ENCODE measurements around the gene MYO10. TPM values are rescaled to one million over a fixed set of nuclear protein-coding genes. Genes with fewer than 3 reads are reported as not detected.

Gene MYO10
- total RNA-seq, 1 experiment from 2014 or later: 89.8 TPM

GRCh38 chr5:16970826-16971225 lies 34.7 kb upstream of the MYO10 start:
- H3K27ac Mint-ChIP-seq: no peak overlapping the region
- ChIA-PET CTCF (no interaction called here), POLR2A (interaction anchor here (0.6 kb wide), 1 partner anchor 218 kb away, joined by 11 read pairs; no protein-coding TSS in a partner anchor)
- no peaks in the 10 kb centered on the region for H3K9me3 Mint-ChIP-seq
- ATAC-seq (no peak), DNase-seq (ENCODE audit: low spot score) (no peak)
- H3K4me1 Mint-ChIP-seq: peaks cover 8% of the 10 kb centered on the region
- no peak for TF ChIP-seq ZNF317 (CRISPR knock-in tag; IDR thresholded peaks at IDR 0.05; ENCODE audit: borderline replicate concordance, low read depth)
- TF ChIP-seq SOX15 (CRISPR knock-in tag; IDR thresholded peaks at IDR 0.05): no peak
- TF ChIP-seq ATF3 (CRISPR knock-in tag; conservative IDR thresholded peaks at IDR 0.05): no peak
- no peak for TF ChIP-seq SMAD4 (CRISPR knock-in tag; IDR thresholded peaks at IDR 0.05)
- TF ChIP-seq EMX1 (CRISPR knock-in tag; IDR thresholded peaks at IDR 0.05): no peak
- no peak for TF ChIP-seq IRF1 (CRISPR knock-in tag; IDR thresholded peaks at IDR 0.05)
- no peak for TF ChIP-seq SMAD3 (CRISPR knock-in tag; IDR thresholded peaks at IDR 0.05; ENCODE audit: borderline replicate concordance)
- no peak for TF ChIP-seq CDX4 (CRISPR knock-in tag; IDR thresholded peaks at IDR 0.05; ENCODE audit: borderline replicate concordance)
- TF ChIP-seq CREM (CRISPR knock-in tag; IDR thresholded peaks at IDR 0.05): no peak
- no peak for TF ChIP-seq ZNF219 (CRISPR knock-in tag; IDR thresholded peaks at IDR 0.05; ENCODE audit: borderline replicate concordance)
- TF ChIP-seq E2F1 (CRISPR knock-in tag; IDR thresholded peaks at IDR 0.05): no peak
- no peak for TF ChIP-seq ZNF121 (CRISPR knock-in tag; IDR thresholded peaks at IDR 0.05)
- no peak for TF ChIP-seq ZBTB43 (CRISPR knock-in tag; IDR thresholded peaks at IDR 0.05)
- TF ChIP-seq ZBTB21 (CRISPR knock-in tag; IDR thresholded peaks at IDR 0.05; ENCODE audit: borderline replicate concordance): no peak
- TF ChIP-seq ATF1 (CRISPR knock-in tag; IDR thresholded peaks at IDR 0.05): no peak
- TF ChIP-seq PRDM15 (CRISPR knock-in tag; IDR thresholded peaks at IDR 0.05): no peak
- no peak overlapping the region for H3K4me3 Mint-ChIP-seq
- H3K36me3 Mint-ChIP-seq: no peaks in the 10 kb centered on the region
- H3K27me3 Mint-ChIP-seq (ENCODE audit: low read depth): no peaks in the 10 kb centered on the region

GRCh38 chr5:16970260-16970659 lies 34.2 kb upstream of the MYO10 start:
- Mint-ChIP-seq H3K4me3 (no peak overlapping the region), H3K36me3 (no peaks in the 10 kb centered on the region), H3K9me3 (no peaks in the 10 kb centered on the region), H3K4me1 (peaks cover 12% of the 10 kb centered on the region), H3K27ac (no peak overlapping the region), H3K27me3 (ENCODE audit: low read depth) (no peaks in the 10 kb centered on the region)
- POLR2A ChIA-PET: interaction anchor here (0.6 kb wide), 1 partner anchor 217 kb away, joined by 11 read pairs; no protein-coding TSS in a partner anchor
- DNase-seq (ENCODE audit: low spot score) (no peak), ATAC-seq (no peak; the same call in 1 of the 2 replicates)
- TF ChIP-seq MYBL2 (CRISPR knock-in tag; IDR thresholded peaks at IDR 0.05) (no peak), NR3C1 (CRISPR knock-in tag; conservative IDR thresholded peaks at IDR 0.05; ENCODE audit: low read depth) (no peak), ATF1 (CRISPR knock-in tag; IDR thresholded peaks at IDR 0.05) (no peak), ATF3 (CRISPR knock-in tag; conservative IDR thresholded peaks at IDR 0.05) (no peak), USF2 (CRISPR knock-in tag; IDR thresholded peaks at IDR 0.05) (peak; percentile 74), USF1 (CRISPR knock-in tag; IDR thresholded peaks at IDR 0.05) (peak; percentile 42; the same call in 1 of the 2 replicates)
- CTCF ChIA-PET: interaction anchor here (1.2 kb wide), 1 partner anchor 10 kb away, joined by 4 read pairs; no protein-coding TSS in a partner anchor
